Astrocyte (in vitro differentiated cells and primary cell): ENCODE measurements around the gene DZANK1. TPM values are rescaled to one million over a fixed set of nuclear protein-coding genes. Genes with fewer than 3 reads are reported as not detected.

Source experiments
- DNase-seq: peaks from one replicate; pipeline ENCODE4 v3.0.0-alpha.2; 2010; ENCODE audit warnings: low read depth
- FAIRE-seq: peaks from 2 replicates; lab custom pipeline; 2011; peaks lifted over from hg19 to GRCh38; lab: Jason Lieb, UNC
- H2AFZ ChIP-seq: 2 replicates; pipeline ENCODE4 v1.6.0; 2012; ENCODE audit warnings: low read depth, low read length, inconsistent platforms
- H3K27ac ChIP-seq: 2 replicates; pipeline ENCODE4 v1.5.1; 2011; ENCODE audit warnings: low read depth, low read length, inconsistent platforms
- H3K27me3 ChIP-seq: 2 replicates; pipeline ENCODE4 v1.6.0; 2011; ENCODE audit warnings: low read length, inconsistent platforms; ENCODE audit not compliant: insufficient read depth
- H3K36me3 ChIP-seq: 2 replicates; pipeline ENCODE4 v1.5.1; 2011; ENCODE audit warnings: low read length, inconsistent platforms; ENCODE audit not compliant: insufficient read depth
- H3K4me1 ChIP-seq: 2 replicates; pipeline ENCODE4 v1.5.1; 2011; ENCODE audit warnings: low read length, inconsistent platforms; ENCODE audit not compliant: insufficient read depth
- H3K4me2 ChIP-seq: 2 replicates; pipeline ENCODE4 v1.6.0; 2012; ENCODE audit warnings: low read length, inconsistent platforms
- H3K4me3 ChIP-seq: 2 replicates; pipeline ENCODE4 v1.5.1; 2011; ENCODE audit warnings: low read depth, mild to moderate bottlenecking, low read length, inconsistent platforms; ENCODE audit not compliant: insufficient read depth
- H3K79me2 ChIP-seq: 2 replicates; pipeline ENCODE4 v1.6.0; 2012; ENCODE audit warnings: mild to moderate bottlenecking, low read length, inconsistent platforms; ENCODE audit not compliant: insufficient read depth
- H3K9ac ChIP-seq: 2 replicates; pipeline ENCODE4 v1.6.0; 2012; ENCODE audit warnings: mild to moderate bottlenecking, low read length, inconsistent platforms
- H3K9me3 ChIP-seq: 2 replicates; pipeline ENCODE4 v1.5.1; 2012; ENCODE audit warnings: low read depth, mild to moderate bottlenecking, low read length, inconsistent platforms; ENCODE audit not compliant: insufficient read depth
- H4K20me1 ChIP-seq: 2 replicates; pipeline ENCODE4 v1.6.0; 2012; ENCODE audit warnings: low read length, inconsistent platforms; ENCODE audit not compliant: insufficient read depth
- H3K27ac Mint-ChIP-seq: one replicate; pipeline ENCODE4 v1.8.0; 2021; ENCODE audit warnings: mild to moderate bottlenecking, mixed read lengths; ENCODE audit not compliant: unreplicated experiment
- H3K27me3 Mint-ChIP-seq: one replicate; pipeline ENCODE4 v1.8.0; 2021; ENCODE audit warnings: low read depth, mixed read lengths; ENCODE audit not compliant: unreplicated experiment
- H3K36me3 Mint-ChIP-seq: one replicate; pipeline ENCODE4 v1.8.0; 2021; ENCODE audit warnings: low read depth, mixed read lengths; ENCODE audit not compliant: unreplicated experiment
- H3K4me1 Mint-ChIP-seq: one replicate; pipeline ENCODE4 v1.8.0; 2021; ENCODE audit warnings: low read depth, mixed read lengths; ENCODE audit not compliant: unreplicated experiment
- H3K4me3 Mint-ChIP-seq: one replicate; pipeline ENCODE4 v1.8.0; 2021; ENCODE audit warnings: mild to moderate bottlenecking, moderate library complexity, mixed read lengths; ENCODE audit not compliant: unreplicated experiment
- H3K9me3 Mint-ChIP-seq: one replicate; pipeline ENCODE4 v1.8.0; 2021; ENCODE audit warnings: mild to moderate bottlenecking, mixed read lengths; ENCODE audit not compliant: unreplicated experiment
- CTCF ChIP-seq: IDR thresholded peaks from 2 replicates; pipeline ENCODE4 v1.5.1; 2011; ENCODE audit warnings: low read depth, mild to moderate bottlenecking, inconsistent platforms, low read length, moderate library complexity; ENCODE audit not compliant: insufficient read depth
- EZH2 ChIP-seq: IDR thresholded peaks from 2 replicates; pipeline ENCODE4 v1.6.1; 2012; ENCODE audit warnings: mild to moderate bottlenecking, low read length, inconsistent platforms; ENCODE audit not compliant: insufficient read depth
- total RNA-seq: library from RNA; stranded (reverse); gene quantifications from 2 replicates; pipeline ENCODE4 v1.2.1, GENCODE V29; 2021

The DZANK1 gene
- total RNA-seq, 1 donor from 2014 or later, result 3.0 TPM

DNA sequence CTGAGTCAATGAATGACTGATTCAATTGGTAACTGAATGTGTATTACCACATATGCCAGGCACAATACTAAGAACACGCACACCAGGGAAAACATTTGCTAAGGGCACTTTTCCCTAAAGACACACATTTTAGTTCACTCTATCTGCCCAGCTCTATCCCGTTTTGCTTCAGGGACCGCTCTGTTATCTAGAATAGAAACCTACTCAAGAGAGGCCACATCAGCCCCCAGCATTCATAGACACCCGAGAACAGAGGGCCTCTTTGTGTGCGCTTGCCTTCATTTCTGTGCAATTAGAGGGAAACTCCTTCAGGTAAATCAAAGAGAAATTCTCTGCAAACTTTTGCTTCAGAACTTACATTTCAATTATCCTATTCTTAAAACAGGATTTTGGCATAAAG is 50.3 kb downstream of the DZANK1 start:
- Mint-ChIP-seq H3K27me3 (no peaks in the 10 kb centered on the region), H3K27ac (no peak overlapping the region), H3K4me1 (no peaks in the 10 kb centered on the region), H3K4me3 (no peak overlapping the region), H3K9me3 (no peaks in the 10 kb centered on the region), H3K36me3 (no peaks in the 10 kb centered on the region)
- Histone ChIP-seq H3K27me3 (no peaks in the 10 kb centered on the region), H3K27ac (no peak overlapping the region), H3K79me2 (no peaks in the 10 kb centered on the region), H3K36me3 (no peaks in the 10 kb centered on the region), H2AFZ (no peak overlapping the region), H3K9ac (no peak overlapping the region), H3K4me2 (no peak overlapping the region), H3K4me1 (no peaks in the 10 kb centered on the region), H3K4me3 (no peak overlapping the region), H4K20me1 (no peaks in the 10 kb centered on the region), H3K9me3 (no peaks in the 10 kb centered on the region)
- no peak for DNase-seq
- no peak for FAIRE-seq
- TF ChIP-seq CTCF, result no peak
- no peak for TF ChIP-seq EZH2

DNA sequence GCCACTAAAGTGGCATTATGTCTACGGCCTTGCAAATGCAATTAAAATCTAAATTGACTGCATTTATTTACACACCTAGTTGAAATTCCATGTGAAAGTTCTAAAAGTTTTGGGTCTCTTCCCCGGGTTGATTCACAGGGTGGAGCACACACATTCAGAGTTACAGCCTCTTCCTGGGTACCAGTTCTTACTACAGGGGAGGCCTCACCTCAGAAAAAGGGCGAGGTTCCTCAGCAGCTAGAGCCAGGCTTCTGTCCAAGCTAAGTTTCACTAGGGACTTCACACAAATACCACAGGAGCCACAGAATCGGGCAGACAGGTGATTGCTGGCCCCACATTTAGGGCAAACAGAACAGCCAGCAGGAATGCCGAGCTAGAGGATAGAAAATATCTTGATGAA is 52.7 kb downstream of the DZANK1 start:
- Histone ChIP-seq H3K4me1 (no peaks in the 10 kb centered on the region), H4K20me1 (no peaks in the 10 kb centered on the region), H3K9me3 (no peaks in the 10 kb centered on the region), H2AFZ (no peak overlapping the region), H3K4me3 (no peak overlapping the region), H3K4me2 (no peak overlapping the region), H3K27me3 (no peaks in the 10 kb centered on the region), H3K36me3 (no peaks in the 10 kb centered on the region), H3K79me2 (no peaks in the 10 kb centered on the region), H3K9ac (no peak overlapping the region), H3K27ac (no peak overlapping the region)
- DNase-seq, result no peak
- Mint-ChIP-seq H3K9me3 (no peaks in the 10 kb centered on the region), H3K27ac (no peak overlapping the region), H3K36me3 (no peaks in the 10 kb centered on the region), H3K4me3 (no peak overlapping the region), H3K27me3 (no peaks in the 10 kb centered on the region), H3K4me1 (no peaks in the 10 kb centered on the region)
- FAIRE-seq, result no peak
- TF ChIP-seq CTCF (no peak), EZH2 (no peak)

GRCh38 chr20:18412221-18412901 is 54.5 kb downstream of the DZANK1 start:
- no peaks in the 10 kb centered on the region for H3K27me3 Mint-ChIP-seq
- Histone ChIP-seq H4K20me1 (no peaks in the 10 kb centered on the region), H3K27ac (no peak overlapping the region), H3K36me3 (no peaks in the 10 kb centered on the region), H3K9me3 (no peaks in the 10 kb centered on the region), H3K9ac (no peak overlapping the region), H3K4me1 (no peaks in the 10 kb centered on the region), H2AFZ (no peak overlapping the region), H3K27me3 (no peaks in the 10 kb centered on the region), H3K79me2 (no peaks in the 10 kb centered on the region), H3K4me3 (no peak overlapping the region), H3K4me2 (no peak overlapping the region)
- H3K4me1 Mint-ChIP-seq, result no peaks in the 10 kb centered on the region
- H3K4me3 Mint-ChIP-seq, result no peak overlapping the region
- no peaks in the 10 kb centered on the region for H3K9me3 Mint-ChIP-seq
- H3K36me3 Mint-ChIP-seq, result peaks cover 1% of the 10 kb centered on the region
- FAIRE-seq (no peak), DNase-seq (no peak)
- TF ChIP-seq EZH2 (no peak), CTCF (no peak)
- no peak overlapping the region for H3K27ac Mint-ChIP-seq
